HepG2 (cell line): ENCODE data around the gene MICALL2. TPM values are rescaled to one million over a fixed set of nuclear protein-coding genes. Genes with fewer than 3 reads are reported as not detected.

ENCODE experiments used
- AHDC1 ChIP-seq: sonication (generic); formaldehyde crosslinking; IDR thresholded peaks from 2 replicates; pipeline ENCODE4 v1.5.1; 2020; ENCODE audit warnings: mild to moderate bottlenecking, missing genetic modification reagents, borderline replicate concordance
- ELK4 ChIP-seq: sonication (generic); formaldehyde crosslinking; IDR thresholded peaks from 2 replicates; pipeline ENCODE4 v1.9.0; 2021; ENCODE audit warnings: missing genetic modification reagents, borderline replicate concordance
- ETV6 ChIP-seq: sonication (generic); formaldehyde crosslinking; conservative IDR thresholded peaks from 2 replicates; pipeline ENCODE4 v1.4.0; 2020; ENCODE audit warnings: missing genetic modification reagents
- FOXP1 ChIP-seq, 2 experiments: fragments of 450-650 bp in 1 of 2; IDR thresholded peaks; 2 replicates each; pipeline ENCODE4 v1.6.1; 2017 to 2018; ENCODE audit warnings: antibody characterized with exemption in 1 of 2
- HNRNPLL ChIP-seq: fragments of 200-400 bp; formaldehyde crosslinking; IDR thresholded peaks from 2 replicates; pipeline ENCODE4 v1.6.1; 2017; ENCODE audit warnings: mild to moderate bottlenecking, low read depth, low read length; ENCODE audit not compliant: poor library complexity, severe bottlenecking
- MTA1 ChIP-seq: sonication (generic); formaldehyde crosslinking; IDR thresholded peaks from 2 replicates; pipeline ENCODE4 v1.4.0; 2020; ENCODE audit warnings: missing genetic modification reagents, mild to moderate bottlenecking, borderline replicate concordance
- PAX8 ChIP-seq: sonication (generic); formaldehyde crosslinking; IDR thresholded peaks from 2 replicates; pipeline ENCODE4 v1.8.0; 2022; ENCODE audit warnings: mild to moderate bottlenecking, missing genetic modification reagents, borderline replicate concordance
- SIN3A ChIP-seq: IDR thresholded peaks from 2 replicates; pipeline ENCODE4 v1.6.1; 2011; ENCODE audit warnings: low read depth, mild to moderate bottlenecking, control low read depth, low read length, borderline replicate concordance
- ZNF350 ChIP-seq: sonication (generic); formaldehyde crosslinking; IDR thresholded peaks from 2 replicates; pipeline ENCODE4 v1.4.0; 2020; ENCODE audit warnings: mild to moderate bottlenecking, low read depth, missing genetic modification reagents, borderline replicate concordance
- ZNF567 ChIP-seq: sonication (generic); formaldehyde crosslinking; IDR thresholded peaks from 2 replicates; pipeline ENCODE4 v1.8.1; 2023; ENCODE audit warnings: mild to moderate bottlenecking, missing genetic modification reagents, borderline replicate concordance
- ZNF839 ChIP-seq: sonication (generic); formaldehyde crosslinking; IDR thresholded peaks from 2 replicates; pipeline ENCODE4 v1.4.0; 2020; ENCODE audit warnings: missing genetic modification reagents, mild to moderate bottlenecking, borderline replicate concordance
- polyA plus RNA-seq, 8 experiments: library from polyadenylated mRNA; depleted of rRNA in 3 of 8; stranded (reverse) in 7 of 8; unstranded in 1 of 8; fragments of >200 nt; fragmentation: Illumina TruSeq in 4 of 8; extraction: Trizol in 4 of 8; gene quantifications; 2 replicates each; pipeline versions ENCODE4 v1.2.1 to v1.2.3, GENCODE V29; 2011 to 2016; ENCODE audit warnings: low read depth in 4 of 8, missing spikeins in 1 of 8, mixed read lengths in 1 of 8; ENCODE audit not compliant: insufficient read depth in 1 of 8
- total RNA-seq, 5 experiments: library from RNA; depleted of rRNA; stranded (reverse); fragments of >200 nt; fragmentation: Illumina TruSeq; extraction: Trizol; gene quantifications; 2 replicates each; pipeline ENCODE4 v1.2.3, GENCODE V29; 2016; ENCODE audit warnings: low read depth in 1 of 5

The MICALL2 gene
- total and polyA plus RNA-seq, 2 of the 13 experiments (the other 11 are each of a cell fraction or from before 2014, with no cell fraction given), result 5.8 to 12.4 TPM

GRCh38 chr7:1458683-1459511 lies at the start of gene MICALL2 (continued):
- TF ChIP-seq MTA1 (peak; percentile 23; the same call in 1 of the 2 replicates), ETV6 (CRISPR knock-in tag) (0 out of 2 replicates have a peak, but pooled peaks have one; percentile 40), HNRNPLL (peak; percentile 4), SIN3A (peak; percentile 92; the same call in 1 of the 2 replicates), ELK4 (CRISPR knock-in tag) (no peak), ZNF839 (0 out of 2 replicates have a peak, but pooled peaks have one; percentile 49), FOXP1 (IDR thresholded peaks at IDR 0.05) (no peak), FOXP1 (CRISPR knock-in tag; IDR thresholded peaks at IDR 0.05) (no peak), AHDC1 (CRISPR knock-in tag) (no peak), ZNF567 (CRISPR knock-in tag) (0 out of 2 replicates have a peak, but pooled peaks have one; percentile 43), PAX8 (CRISPR knock-in tag) (0 out of 2 replicates have a peak, but pooled peaks have one; percentile 63), ZNF350 (no peak)
